GM21360 (cell line): ENCODE data around the gene PPFIA4.
"Not testable (repeated sequence)": the region's sequence is repeated elsewhere in the genome, so short reads cannot be mapped to it uniquely, and the experiment has no call there.

Experiments used
- ATAC-seq: cut with Tn5 transposase; IDR thresholded peaks from one replicate; pipeline ENCODE4 v1.9.1; 2021; ENCODE audit warnings: mild to moderate bottlenecking, moderate library complexity; ENCODE audit not compliant: unreplicated experiment

PPFIA4 gene

GRCh38 chr1:203011582-203011981 is 14.7 kb upstream of the PPFIA4 start:
- ATAC-seq, result no peak

DNA sequence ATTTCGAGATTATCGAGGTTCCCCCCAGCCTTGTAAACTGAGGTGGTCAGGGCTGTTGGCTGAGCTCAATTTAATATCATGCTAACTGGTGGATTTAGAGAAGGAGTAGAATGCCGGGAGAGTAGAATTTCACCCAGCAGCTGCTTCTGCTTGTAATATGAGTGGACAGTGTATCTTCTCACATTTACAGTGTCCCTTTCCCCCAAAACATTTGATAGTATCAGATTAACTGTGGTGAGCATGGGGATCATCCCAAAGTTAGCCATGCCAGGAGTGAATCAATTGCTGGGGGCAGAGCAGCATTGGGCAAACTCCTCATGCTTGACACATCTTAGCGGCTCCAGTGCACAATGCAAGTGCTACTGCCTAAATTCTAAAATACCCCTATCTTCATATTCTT is 9.2 kb upstream of the PPFIA4 start:
- no peak for ATAC-seq

- no peak for ATAC-seq
These were observed 8.6 kb upstream of the PPFIA4 start for GRCh38 chr1:203017692-203018091.

DNA sequence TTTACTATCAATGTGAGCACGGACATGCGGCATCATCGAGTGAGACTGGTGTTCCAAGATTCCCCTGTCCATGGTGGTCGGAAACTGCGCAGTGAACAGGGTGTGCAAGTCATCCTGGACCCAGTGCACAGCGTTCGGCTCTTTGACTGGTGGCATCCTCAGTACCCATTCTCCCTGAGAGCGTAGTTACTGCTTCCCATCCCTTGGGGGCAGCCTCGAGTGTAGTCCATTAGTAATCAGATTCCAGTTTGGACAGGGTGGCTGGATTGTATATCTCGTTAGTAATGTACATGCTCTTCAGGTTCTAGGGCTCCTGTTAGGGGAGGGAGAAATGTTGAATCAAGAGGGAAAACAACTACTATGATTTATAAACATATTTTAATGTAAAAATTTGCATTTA is 3.4 kb upstream of the PPFIA4 start:
- ATAC-seq, result not testable (repeated sequence)

GRCh38 chr1:203025686-203026030 is 633 bp upstream of the PPFIA4 start:
- no peak for ATAC-seq

- ATAC-seq, result peak; percentile 13
These were observed 674 bp downstream of the PPFIA4 start for GRCh38 chr1:203026666-203027663.

- ATAC-seq, result no peak
These were observed 1.9 kb downstream of the PPFIA4 start for GRCh38 chr1:203028067-203028783.

- no peak for ATAC-seq
These were observed 2.7 kb downstream of the PPFIA4 start for GRCh38 chr1:203028784-203029553.

GRCh38 chr1:203031467-203031866 is 5.2 kb downstream of the PPFIA4 start:
- ATAC-seq, result no peak

DNA sequence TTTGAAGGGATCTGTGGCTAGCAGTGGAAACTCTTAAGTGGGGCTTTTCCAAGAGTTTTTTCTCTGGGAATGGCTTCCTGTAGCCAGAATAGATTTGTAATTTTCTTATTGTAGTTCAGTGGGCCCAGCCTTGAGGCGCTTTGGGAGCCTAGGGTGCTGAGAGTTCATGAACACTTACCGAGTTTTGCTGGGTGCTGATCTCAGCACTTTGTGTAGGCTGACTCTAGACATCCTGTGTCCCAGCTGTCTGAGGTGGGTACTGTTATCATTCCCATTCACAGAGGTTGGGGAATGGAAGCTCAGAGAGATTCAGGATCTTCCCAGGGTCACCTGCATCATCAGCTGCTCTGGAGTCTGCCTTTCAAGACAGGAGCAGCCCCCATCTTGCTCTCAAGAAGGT is 7.0 kb downstream of the PPFIA4 start:
- ATAC-seq, result no peak

- no peak for ATAC-seq
These were observed 7.6 kb downstream of the PPFIA4 start for GRCh38 chr1:203033917-203034316.

GRCh38 chr1:203034422-203035110 is 8.3 kb downstream of the PPFIA4 start:
- ATAC-seq, result no peak

GRCh38 chr1:203035111-203036000 is 9.1 kb downstream of the PPFIA4 start:
- ATAC-seq, result no peak

DNA sequence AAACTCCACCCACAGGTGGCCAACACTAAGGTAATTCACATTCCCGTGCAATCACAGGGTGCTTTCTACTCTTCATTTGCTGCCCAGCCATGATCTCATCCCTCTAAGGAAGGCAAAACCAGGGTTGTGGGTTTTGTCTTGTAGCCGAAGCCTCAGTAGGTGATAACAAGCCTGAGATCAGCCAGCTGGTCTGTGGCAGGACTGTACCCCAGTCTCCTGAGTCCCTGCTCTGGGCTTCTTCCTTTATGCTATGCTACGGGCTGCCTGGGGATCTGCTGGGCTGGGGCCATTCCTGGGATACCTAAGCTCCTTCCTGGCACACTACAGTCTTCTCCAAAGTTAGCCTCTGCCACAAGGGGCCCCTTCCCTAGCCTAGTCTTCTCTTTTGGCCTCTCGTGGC is 9.8 kb downstream of the PPFIA4 start:
- no peak for ATAC-seq

DNA sequence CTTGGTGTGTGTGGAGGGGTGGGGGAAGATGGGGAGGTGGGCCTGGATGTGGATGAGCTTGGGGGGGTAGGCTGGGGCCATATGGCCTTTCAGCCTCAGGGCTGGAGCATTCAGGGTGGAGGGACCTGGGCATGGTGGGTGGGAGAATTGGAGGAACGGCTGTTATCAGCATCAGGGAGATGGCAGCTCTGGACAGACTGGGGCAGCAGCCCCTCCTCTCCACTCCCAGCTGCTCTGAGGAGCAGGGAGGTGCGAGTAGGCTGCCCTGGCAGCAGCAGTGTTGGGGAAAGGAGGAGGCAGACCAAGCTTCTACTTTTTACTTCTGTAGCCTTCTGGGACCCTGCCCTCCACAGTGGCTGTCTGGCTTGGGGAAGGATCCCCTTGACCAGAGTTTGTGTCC is 10.2 kb downstream of the PPFIA4 start:
- ATAC-seq, result no peak

DNA sequence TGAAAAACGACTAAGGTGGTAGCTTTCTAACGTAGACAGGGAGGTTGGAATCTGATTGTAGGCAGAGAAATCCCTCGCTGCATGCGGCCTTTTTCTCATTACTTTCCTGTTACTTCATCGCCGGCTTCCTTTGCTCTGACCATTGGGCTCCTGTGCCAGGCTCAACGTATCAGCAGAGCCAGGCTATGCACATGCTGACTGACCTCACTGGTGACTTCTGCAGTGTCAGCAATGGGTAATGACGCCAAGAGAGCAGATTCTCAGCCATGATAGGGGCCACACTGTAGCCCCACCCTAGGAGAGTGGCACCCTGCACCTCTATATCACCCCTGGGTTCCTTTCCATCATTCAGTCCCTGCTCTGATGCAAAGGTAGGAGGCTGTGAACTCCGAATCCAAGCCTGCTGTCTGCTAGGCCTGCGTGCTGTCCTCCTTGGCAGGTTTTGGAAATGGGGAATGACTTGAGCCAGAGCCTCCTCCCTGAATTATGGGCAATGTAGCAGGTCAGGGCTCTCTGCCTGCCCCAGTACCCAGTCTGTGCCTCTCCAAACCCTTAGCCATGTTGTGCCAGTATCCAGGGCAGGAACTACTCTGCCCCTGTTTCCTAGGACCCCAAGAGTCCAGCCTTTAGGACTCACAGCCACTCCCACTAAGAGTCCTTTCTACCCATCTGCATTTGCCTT is 11.4 kb downstream of the PPFIA4 start:
- no peak for ATAC-seq

GRCh38 chr1:203038217-203038741 is 12.0 kb downstream of the PPFIA4 start:
- no peak for ATAC-seq

GRCh38 chr1:203038891-203039608 is 12.8 kb downstream of the PPFIA4 start:
- no peak for ATAC-seq
